DOHH2 (cell line): ENCODE results near the gene CADPS2.
"Not testable (repeated sequence)": the region's sequence is repeated elsewhere in the genome, so short reads cannot be mapped to it uniquely, and the experiment has no call there.

Source experiments
- H3F3A ChIP-seq: fragments of 200-600 bp; sonication (generic), shearing (Covaris generic); 2 replicates; pipeline ENCODE4 v1.6.0; 2016; ENCODE audit warnings: antibody characterized with exemption, mild to moderate bottlenecking; ENCODE audit not compliant: control insufficient read depth, insufficient read depth
- H3K27ac ChIP-seq: fragments of 200-600 bp; sonication (generic); 2 replicates; pipeline ENCODE4 v1.5.1; 2014; ENCODE audit warnings: low read depth, mild to moderate bottlenecking, low read length, moderate library complexity
- H3K27me3 ChIP-seq: fragments of 200-600 bp; sonication (generic); 2 replicates; pipeline ENCODE4 v1.6.1; 2014; ENCODE audit warnings: mild to moderate bottlenecking, low read length, mixed read lengths; ENCODE audit not compliant: control insufficient read depth
- H3K36me3 ChIP-seq: fragments of 200-600 bp; sonication (generic); 2 replicates; pipeline ENCODE4 v1.6.1; 2014; ENCODE audit warnings: mild to moderate bottlenecking, low read length, moderate library complexity, mixed read lengths; ENCODE audit not compliant: control insufficient read depth
- H3K4me1 ChIP-seq: fragments of 200-600 bp; sonication (generic); 2 replicates; pipeline ENCODE4 v1.6.1; 2014; ENCODE audit warnings: mild to moderate bottlenecking, low read length, mixed read lengths; ENCODE audit not compliant: control insufficient read depth
- H3K4me2 ChIP-seq: fragments of 200-600 bp; sonication (generic); 2 replicates; pipeline ENCODE4 v1.6.0; 2014; ENCODE audit warnings: mild to moderate bottlenecking, low read length, moderate library complexity
- H3K4me3 ChIP-seq: fragments of 200-600 bp; sonication (generic); 2 replicates; pipeline ENCODE4 v1.5.1; 2014; ENCODE audit warnings: mild to moderate bottlenecking, low read length, mixed read lengths
- H3K79me2 ChIP-seq: fragments of 200-600 bp; sonication (generic); 2 replicates; pipeline ENCODE4 v1.6.1; 2014; ENCODE audit warnings: mild to moderate bottlenecking, low read length, mixed read lengths; ENCODE audit not compliant: control insufficient read depth
- H3K9me2 ChIP-seq: fragments of 200-600 bp; sonication (generic); replicated peaks from 2 replicates; pipeline ENCODE4 v1.6.1; 2014; ENCODE audit warnings: mild to moderate bottlenecking, low read length, mixed read lengths; ENCODE audit not compliant: control insufficient read depth
- H3K9me3 ChIP-seq: fragments of 200-600 bp; sonication (generic); 2 replicates; pipeline ENCODE4 v1.6.1; 2014; ENCODE audit warnings: antibody characterized with exemption, low read length, mixed read lengths; ENCODE audit not compliant: control insufficient read depth, insufficient read depth
- H4K20me1 ChIP-seq: fragments of 200-600 bp; sonication (generic); 2 replicates; pipeline ENCODE4 v1.6.0; 2014; ENCODE audit warnings: low read depth, mild to moderate bottlenecking, antibody characterized with exemption, low read length, moderate library complexity; ENCODE audit not compliant: control insufficient read depth, insufficient read depth
- EZH2phosphoT487 ChIP-seq: fragments of 200-600 bp; sonication (generic); IDR thresholded peaks from 2 replicates; pipeline ENCODE4 v1.6.1; 2017; ENCODE audit warnings: borderline replicate concordance, mild to moderate bottlenecking, antibody characterized with exemption, low read length, moderate library complexity, mixed read lengths
- TF ChIP-seq, protein P1 (sequence below): fragments of 200-600 bp; sonication (generic); IDR thresholded peaks from one replicate; pipeline ENCODE4 v1.5.1; 2014; ENCODE audit warnings: antibody characterized with exemption, mild to moderate bottlenecking, low read depth, low read length; ENCODE audit not compliant: poor library complexity, severe bottlenecking

The CADPS2 gene

DNA sequence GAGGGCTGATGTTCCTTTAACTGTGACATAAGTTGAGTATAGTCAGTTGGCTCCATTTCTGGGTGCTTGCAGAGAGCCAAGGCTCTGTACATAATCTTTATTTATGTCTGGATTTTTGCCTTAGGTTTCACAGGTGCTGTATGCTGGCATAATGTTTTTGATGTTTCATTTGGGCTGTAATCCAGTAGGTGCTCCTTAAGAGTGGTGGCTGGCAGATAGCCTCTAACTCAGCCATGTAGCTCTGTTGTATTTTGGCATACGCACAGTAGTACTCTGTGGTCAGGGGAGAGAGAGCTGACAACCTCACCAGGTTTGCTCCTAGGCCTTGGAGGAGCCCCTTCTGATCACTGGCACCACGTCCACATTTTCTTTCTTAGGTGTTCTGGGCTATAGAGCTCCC lies 248.5 kb downstream of the CADPS2 start:
- Histone ChIP-seq H3K27ac (no peak overlapping the region), H3K27me3 (no peaks in the 10 kb centered on the region), H3K4me1 (no peaks in the 10 kb centered on the region), H3K79me2 (no peaks in the 10 kb centered on the region), H3K4me3 (no peak overlapping the region), H3K9me3 (peaks cover 5% of the 10 kb centered on the region; the same call in 1 of the 2 replicates), H3K4me2 (no peak overlapping the region), H3K9me2 (no peaks in the 10 kb centered on the region), H4K20me1 (no peaks in the 10 kb centered on the region), H3F3A (no peaks in the 10 kb centered on the region), H3K36me3 (no peaks in the 10 kb centered on the region)
- TF ChIP-seq EZH2phosphoT487, result no peak
- TF ChIP-seq, protein P1, sequence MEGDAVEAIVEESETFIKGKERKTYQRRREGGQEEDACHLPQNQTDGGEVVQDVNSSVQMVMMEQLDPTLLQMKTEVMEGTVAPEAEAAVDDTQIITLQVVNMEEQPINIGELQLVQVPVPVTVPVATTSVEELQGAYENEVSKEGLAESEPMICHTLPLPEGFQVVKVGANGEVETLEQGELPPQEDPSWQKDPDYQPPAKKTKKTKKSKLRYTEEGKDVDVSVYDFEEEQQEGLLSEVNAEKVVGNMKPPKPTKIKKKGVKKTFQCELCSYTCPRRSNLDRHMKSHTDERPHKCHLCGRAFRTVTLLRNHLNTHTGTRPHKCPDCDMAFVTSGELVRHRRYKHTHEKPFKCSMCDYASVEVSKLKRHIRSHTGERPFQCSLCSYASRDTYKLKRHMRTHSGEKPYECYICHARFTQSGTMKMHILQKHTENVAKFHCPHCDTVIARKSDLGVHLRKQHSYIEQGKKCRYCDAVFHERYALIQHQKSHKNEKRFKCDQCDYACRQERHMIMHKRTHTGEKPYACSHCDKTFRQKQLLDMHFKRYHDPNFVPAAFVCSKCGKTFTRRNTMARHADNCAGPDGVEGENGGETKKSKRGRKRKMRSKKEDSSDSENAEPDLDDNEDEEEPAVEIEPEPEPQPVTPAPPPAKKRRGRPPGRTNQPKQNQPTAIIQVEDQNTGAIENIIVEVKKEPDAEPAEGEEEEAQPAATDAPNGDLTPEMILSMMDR, result no peak

DNA sequence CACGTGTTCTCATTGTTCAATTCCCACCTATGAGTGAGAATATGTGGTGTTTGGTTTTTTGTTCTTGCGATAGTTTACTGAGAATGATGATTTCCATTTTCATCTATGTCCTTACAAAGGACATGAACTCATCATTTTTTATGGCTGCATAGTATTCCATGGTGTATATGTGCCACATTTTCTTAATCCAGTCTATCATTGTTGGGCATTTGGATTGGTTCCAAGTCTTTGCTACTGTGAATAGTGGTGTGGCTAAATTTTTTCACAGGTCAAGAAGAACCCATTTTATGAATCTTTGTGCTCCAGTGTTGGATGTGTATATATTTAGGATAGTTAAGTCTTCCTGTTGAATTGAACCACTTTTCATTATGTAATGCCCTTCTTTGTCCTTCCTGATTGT lies 250.8 kb downstream of the CADPS2 start:
- H3K9me2 ChIP-seq, H3K36me3 ChIP-seq, H3K27ac ChIP-seq, H3K4me2 ChIP-seq, H3K4me1 ChIP-seq, H3K79me2 ChIP-seq, H3F3A ChIP-seq, H3K4me3 ChIP-seq, H3K27me3 ChIP-seq, H4K20me1 ChIP-seq, H3K9me3 ChIP-seq: not testable (repeated sequence)

GRCh38 chr7:122633472-122633871 lies 252.8 kb downstream of the CADPS2 start:
- H3K9me3 ChIP-seq, result no peaks in the 10 kb centered on the region
- H3K4me1 ChIP-seq, result no peaks in the 10 kb centered on the region
- H3K4me2 ChIP-seq, result no peak overlapping the region
- H3F3A ChIP-seq, result no peaks in the 10 kb centered on the region
- no peak for TF ChIP-seq EZH2phosphoT487
- TF ChIP-seq, protein P1, result no peak
- H3K9me2 ChIP-seq, result no peaks in the 10 kb centered on the region
- no peaks in the 10 kb centered on the region for H3K27me3 ChIP-seq
- H4K20me1 ChIP-seq, result no peaks in the 10 kb centered on the region
- H3K36me3 ChIP-seq, result no peaks in the 10 kb centered on the region
- H3K79me2 ChIP-seq, result no peaks in the 10 kb centered on the region
- H3K27ac ChIP-seq, result no peak overlapping the region
- H3K4me3 ChIP-seq, result no peak overlapping the region

DNA sequence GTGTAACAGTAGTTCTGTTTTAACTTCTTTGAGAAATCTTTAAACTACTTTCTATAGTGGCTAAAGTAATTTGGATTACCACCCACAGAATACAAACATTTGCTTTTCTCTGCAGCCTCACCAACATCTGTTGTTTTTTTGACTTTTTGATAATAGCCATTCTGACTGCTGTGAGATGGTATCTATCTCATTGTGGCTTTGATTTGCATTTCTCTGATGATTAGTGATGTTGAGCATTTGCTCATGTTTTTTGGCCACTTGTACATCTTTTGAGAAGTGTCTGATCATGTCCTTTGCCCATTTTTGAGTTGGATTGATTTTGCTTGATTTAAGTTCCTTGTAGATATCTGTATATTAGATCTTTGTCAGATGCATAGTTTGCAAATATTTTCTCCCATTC lies 254.0 kb downstream of the CADPS2 start:
- H3K9me3 ChIP-seq, result no peaks in the 10 kb centered on the region
- H3K27me3 ChIP-seq, result no peaks in the 10 kb centered on the region
- no peak overlapping the region for H3K27ac ChIP-seq
- H3K9me2 ChIP-seq, result no peaks in the 10 kb centered on the region
- H3K4me2 ChIP-seq, result no peak overlapping the region
- TF ChIP-seq EZH2phosphoT487, result no peak
- TF ChIP-seq, protein P1, result no peak
- H3F3A ChIP-seq, result no peaks in the 10 kb centered on the region
- no peaks in the 10 kb centered on the region for H3K79me2 ChIP-seq
- no peaks in the 10 kb centered on the region for H4K20me1 ChIP-seq
- H3K4me1 ChIP-seq, result no peaks in the 10 kb centered on the region
- no peak overlapping the region for H3K4me3 ChIP-seq
- no peaks in the 10 kb centered on the region for H3K36me3 ChIP-seq
